ENCODE data around the gene HADHB.

Gene HADHB

DNA sequence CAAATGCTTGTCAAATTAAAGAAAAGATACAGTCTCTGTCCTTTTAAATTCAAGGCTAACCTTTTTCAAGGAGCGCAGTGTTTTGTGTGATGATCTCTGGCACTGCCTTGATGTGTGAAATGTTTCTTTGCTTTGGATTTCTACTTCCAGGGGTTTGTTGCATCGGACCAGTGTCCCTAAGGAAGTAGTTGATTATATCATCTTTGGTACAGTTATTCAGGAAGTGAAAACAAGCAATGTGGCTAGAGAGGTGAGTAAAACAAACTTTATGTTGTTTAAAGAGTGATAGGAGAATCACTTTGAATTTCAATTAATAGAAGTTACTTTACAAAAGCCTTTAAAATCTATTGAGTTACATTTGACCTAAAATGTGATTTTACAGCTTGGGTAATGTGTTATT is 28.8 kb downstream of the HADHB start:
- no peak overlapping the region for H3K4me3 ChIP-seq (ENCODE audit: control insufficient read depth, low read depth, low read length)
- TF ChIP-seq, protein P1, sequence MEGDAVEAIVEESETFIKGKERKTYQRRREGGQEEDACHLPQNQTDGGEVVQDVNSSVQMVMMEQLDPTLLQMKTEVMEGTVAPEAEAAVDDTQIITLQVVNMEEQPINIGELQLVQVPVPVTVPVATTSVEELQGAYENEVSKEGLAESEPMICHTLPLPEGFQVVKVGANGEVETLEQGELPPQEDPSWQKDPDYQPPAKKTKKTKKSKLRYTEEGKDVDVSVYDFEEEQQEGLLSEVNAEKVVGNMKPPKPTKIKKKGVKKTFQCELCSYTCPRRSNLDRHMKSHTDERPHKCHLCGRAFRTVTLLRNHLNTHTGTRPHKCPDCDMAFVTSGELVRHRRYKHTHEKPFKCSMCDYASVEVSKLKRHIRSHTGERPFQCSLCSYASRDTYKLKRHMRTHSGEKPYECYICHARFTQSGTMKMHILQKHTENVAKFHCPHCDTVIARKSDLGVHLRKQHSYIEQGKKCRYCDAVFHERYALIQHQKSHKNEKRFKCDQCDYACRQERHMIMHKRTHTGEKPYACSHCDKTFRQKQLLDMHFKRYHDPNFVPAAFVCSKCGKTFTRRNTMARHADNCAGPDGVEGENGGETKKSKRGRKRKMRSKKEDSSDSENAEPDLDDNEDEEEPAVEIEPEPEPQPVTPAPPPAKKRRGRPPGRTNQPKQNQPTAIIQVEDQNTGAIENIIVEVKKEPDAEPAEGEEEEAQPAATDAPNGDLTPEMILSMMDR (IDR thresholded peaks at IDR 0.05; ENCODE audit: control insufficient read depth, insufficient read depth, low read depth, low read length, missing control alignments), result no peak
- no peak for DNase-seq (ENCODE audit: low read depth)

DNA sequence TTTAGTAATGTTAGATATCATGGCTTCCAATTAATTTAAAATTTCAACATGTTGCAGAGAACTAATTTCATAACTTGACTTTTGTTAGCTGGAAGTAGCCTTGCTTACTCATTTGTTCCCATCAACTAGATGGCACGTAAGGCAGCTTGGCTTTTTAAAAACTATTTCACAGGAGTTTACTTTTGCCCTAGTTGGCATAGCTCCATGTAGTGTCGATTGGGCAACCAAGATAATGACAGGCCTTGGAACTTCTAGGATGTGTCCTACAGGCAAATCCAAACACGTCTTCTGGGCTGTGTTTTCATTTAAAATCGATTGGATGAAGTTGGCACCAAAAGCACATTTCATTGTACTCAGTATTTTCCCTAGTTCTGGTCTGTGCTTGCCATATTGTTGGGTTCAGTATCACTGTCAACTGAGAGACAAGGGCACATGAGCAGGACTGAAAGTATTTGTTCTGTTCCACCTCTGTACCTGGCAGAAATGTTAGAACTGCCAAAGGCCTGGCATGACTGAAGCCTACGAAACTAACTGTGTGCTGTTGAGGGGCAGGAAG is 29.4 kb downstream of the HADHB start:
- TF ChIP-seq, protein P1 (IDR thresholded peaks at IDR 0.05; ENCODE audit: control insufficient read depth, insufficient read depth, low read depth, low read length, missing control alignments), result no peak
- no peak overlapping the region for H3K4me3 ChIP-seq (ENCODE audit: control insufficient read depth, low read depth, low read length)
- DNase-seq (ENCODE audit: low read depth), result peak; percentile 97

DNA sequence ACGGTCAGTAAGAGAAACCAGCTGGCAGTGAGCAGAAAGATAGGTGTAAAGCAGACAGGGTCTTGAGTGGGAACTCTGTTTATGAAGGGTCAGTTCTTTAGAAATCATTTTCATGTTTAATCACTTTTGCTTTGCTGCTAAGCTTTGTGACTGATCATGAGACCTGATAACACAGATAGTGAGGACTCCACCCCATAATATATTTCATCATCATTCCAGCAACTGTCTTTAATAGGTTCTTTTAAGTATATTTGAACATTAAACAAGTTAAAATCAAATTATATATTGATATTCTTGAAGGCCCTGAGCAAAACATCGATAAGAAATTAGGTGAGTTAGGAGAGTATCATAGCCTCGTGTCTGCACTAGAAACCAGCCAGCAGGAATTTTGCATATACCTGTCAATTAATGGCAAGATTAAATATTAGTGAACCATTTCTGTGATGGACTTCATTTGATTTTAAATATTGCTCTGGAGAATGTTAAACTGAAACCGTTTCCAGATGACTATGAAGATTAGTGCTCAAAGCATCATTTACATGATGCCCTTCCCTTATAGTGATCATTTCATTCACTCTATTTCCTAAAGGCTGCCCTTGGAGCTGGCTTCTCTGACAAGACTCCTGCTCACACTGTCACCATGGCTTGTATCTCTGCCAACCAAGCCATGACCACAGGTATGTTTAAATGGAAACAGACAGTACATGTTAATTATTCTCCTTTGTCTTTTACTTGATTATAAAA is 31.9 kb downstream of the HADHB start:
- no peak overlapping the region for H3K4me3 ChIP-seq (ENCODE audit: control insufficient read depth, low read depth, low read length)
- DNase-seq (ENCODE audit: low read depth), result no peak
- TF ChIP-seq, protein P1 (IDR thresholded peaks at IDR 0.05; ENCODE audit: control insufficient read depth, insufficient read depth, low read depth, low read length, missing control alignments), result no peak

DNA sequence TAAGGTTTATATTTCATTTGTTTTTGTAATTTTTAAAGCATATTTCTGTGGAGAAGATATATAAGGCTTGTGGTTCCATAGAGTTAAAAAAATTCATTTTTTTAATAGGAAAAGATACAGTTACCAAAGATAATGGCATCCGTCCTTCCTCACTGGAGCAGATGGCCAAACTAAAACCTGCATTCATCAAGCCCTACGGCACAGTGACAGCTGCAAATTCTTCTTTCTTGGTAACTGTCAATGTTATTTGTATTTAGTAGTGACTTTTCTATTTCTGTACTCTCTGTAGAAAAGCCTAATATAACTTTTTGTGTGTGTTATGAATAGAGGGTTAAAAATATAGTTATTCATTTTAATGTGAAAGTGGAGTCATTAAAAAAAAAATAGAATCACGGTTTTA is 35.1 kb downstream of the HADHB start:
- no peak for DNase-seq (ENCODE audit: low read depth)
- TF ChIP-seq, protein P1 (IDR thresholded peaks at IDR 0.05; ENCODE audit: control insufficient read depth, insufficient read depth, low read depth, low read length, missing control alignments), result no peak
- no peak overlapping the region for H3K4me3 ChIP-seq (ENCODE audit: control insufficient read depth, low read depth, low read length)

DNA sequence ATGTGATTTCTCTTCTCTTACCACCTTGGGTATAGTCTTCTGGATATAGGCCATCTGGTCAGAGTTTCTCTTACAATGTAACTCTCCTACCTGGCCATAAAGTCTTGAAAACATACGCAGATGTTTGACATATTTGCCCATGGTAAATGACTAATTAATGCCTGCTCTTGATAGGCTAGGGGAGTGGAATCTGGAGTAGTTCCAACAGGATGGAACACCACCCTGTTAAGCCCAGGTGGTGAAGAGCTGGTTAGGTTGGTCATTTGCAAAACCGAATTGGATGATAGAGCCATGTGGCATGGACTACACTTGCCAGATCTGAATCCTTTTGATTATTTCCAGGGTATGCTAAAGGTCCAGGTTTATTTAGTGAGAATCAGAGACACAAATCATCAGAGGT is 36.5 kb downstream of the HADHB start:
- DNase-seq (ENCODE audit: low read depth), result no peak

DNA sequence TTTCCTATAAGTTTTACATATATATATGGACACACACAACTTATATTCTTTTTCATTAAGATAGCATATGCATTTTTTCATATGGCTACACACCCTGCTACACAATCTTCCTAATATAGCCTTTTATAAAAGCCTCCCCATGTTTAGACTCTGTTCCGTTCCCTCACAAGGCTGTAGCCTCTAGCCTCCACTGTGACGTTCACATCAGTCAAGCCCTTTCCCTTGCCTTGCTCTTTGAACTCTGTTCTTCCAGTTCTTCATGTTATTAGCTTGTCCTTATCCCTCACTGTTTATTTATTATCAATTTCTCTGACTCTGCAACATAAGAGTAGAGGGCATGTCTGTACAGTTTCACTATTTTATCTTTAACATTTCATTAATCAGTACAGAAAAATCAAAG is 38.9 kb downstream of the HADHB start:
- TF ChIP-seq, protein P1 (IDR thresholded peaks at IDR 0.05; ENCODE audit: control insufficient read depth, insufficient read depth, low read depth, low read length, missing control alignments), result no peak
- DNase-seq (ENCODE audit: low read depth), result no peak
- H3K4me3 ChIP-seq (ENCODE audit: control insufficient read depth, low read depth, low read length), result no peak overlapping the region

More for the DNA sequence above, 36.5 kb downstream of the HADHB start:
- TF ChIP-seq, protein P1 (IDR thresholded peaks at IDR 0.05; ENCODE audit: control insufficient read depth, insufficient read depth, low read depth, low read length, missing control alignments), result no peak
- no peak overlapping the region for H3K4me3 ChIP-seq (ENCODE audit: control insufficient read depth, low read depth, low read length)
